NCI-H128 (cell line): ENCODE measurements around the gene ANAPC1.
"Not testable (repeated sequence)": the region's sequence is repeated elsewhere in the genome, so short reads cannot be mapped to it uniquely, and the experiment has no call there.

Experiments
- DNase-seq: peaks from one replicate; lab custom pipeline; 2025; ENCODE audit not compliant: unreplicated experiment; lab: John Stamatoyannopoulos, UW

Gene ANAPC1

GRCh38 chr2:111735838-111736721, 147.9 kb downstream of the ANAPC1 start:
- not testable (repeated sequence) for DNase-seq

DNA sequence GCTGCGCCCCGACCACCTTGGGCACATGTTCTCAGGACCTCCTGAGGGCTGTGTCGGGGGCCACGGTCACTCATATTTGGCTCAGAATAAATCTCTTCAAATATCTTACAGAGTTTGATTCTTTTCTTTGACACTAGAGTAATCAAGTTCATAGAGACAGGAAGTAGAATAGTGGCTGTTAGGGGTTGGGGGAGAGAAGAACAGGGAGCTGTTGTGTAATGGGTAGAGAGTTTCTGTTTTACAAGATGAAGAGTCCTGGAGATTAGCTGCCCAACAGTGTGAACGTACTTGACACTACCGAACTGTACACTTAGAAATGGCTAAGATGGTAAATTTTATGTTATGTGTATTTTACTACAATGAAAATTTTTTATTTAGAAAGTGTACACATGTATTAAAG, 148.6 kb downstream of the ANAPC1 start:
- not testable (repeated sequence) for DNase-seq

DNA sequence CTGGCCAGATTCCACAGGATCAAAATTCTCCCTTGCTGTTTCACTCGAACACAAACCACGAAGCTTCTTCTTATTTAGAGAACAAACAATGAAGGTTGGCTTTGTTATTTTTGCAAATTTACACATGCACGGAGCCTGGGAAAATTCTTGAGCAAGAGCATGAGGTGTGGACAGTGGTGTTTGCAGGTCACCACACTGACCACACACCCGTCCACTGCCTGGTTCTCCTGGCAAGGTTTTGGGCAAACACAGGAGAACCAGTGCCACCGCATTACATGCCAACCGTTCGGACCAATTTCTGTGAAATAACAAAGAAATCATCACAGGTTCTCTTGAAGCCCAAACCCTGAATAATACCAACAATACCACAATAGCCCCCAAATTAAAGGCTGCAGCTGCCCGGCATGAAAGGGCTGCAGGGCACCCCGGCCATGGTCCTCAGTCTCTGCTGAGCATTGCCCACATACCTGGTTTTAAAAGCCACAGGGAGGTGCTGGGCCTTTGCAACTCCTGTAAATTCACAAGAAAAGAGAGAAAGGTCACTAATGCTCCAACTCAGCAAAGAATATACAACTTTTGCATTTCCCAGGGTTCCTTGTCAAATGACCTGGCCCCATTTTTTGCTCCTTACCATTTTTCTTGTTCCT, 154.1 kb downstream of the ANAPC1 start:
- not testable (repeated sequence) for DNase-seq

DNA sequence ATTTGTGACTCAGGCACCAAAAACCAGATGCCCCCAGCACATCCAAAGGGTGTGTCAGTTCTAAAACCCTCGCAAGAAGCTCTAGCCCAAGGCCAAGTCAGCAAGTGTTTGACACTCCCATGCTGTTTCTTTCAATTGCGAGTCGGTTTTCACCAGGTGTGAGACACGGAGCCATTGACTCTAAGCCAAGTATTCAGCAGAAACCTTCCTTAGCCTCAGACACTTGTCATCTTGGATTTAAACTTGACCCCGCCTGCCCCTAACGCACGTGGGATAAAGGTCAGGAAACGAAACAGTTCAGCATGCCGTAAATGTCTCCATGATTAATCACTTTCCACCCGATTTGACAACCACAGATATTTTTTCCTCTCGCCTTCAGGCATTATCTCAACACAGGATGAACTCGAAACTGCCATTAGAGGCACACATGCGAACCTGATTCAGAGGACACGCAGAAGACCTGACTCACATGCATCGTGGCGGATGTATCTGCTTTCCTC, 156.3 kb downstream of the ANAPC1 start:
- DNase-seq: not testable (repeated sequence)

DNA sequence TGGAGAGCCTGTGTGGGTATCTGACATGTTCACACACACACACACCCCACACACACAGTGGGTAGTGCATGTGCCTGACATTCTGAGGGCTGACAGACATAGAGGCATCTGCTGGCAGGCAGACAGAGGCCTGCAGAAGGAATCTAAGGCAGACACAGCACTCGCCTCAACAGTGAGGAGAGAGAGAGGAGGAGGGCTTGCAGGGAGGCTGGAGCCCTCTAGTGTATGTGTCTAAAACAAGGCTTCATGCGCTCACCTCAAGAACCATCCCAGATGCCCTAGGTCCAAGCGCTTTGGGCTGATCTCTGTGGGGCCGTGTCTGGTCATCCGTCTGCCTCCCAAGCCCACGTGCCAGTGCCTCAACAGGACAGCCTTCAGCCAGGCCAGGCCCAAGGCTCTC, 158.3 kb downstream of the ANAPC1 start:
- DNase-seq: not testable (repeated sequence)

DNA sequence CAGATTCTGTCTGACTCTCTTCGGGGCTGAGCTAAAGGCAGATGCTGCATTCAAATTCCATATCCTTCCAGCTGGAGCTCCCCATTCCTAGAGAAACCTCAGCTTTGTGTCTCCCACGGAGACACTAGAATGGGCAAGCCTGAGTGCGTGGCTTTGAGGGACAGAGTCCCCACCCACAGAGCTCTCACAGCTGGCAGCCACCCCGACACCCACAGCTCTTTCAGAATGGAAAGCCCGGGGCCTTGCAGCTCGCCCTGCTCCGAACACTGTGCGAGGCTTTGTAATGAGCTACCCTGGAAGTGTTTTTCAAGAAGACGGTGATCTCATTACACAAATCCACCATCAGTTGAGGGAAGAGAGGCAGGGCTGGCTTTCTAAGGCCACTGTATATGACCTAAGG, 164.4 kb downstream of the ANAPC1 start:
- DNase-seq: not testable (repeated sequence)
